Measurements from ENCODE around the gene PNMA8B.

The PNMA8B gene

GRCh38 chr19:46515290-46515609, 19.6 kb upstream of the PNMA8B start:
- Histone ChIP-seq H3K4me3 (ENCODE audit: low read depth in 1 of 2, low read length in 1 of 2) (no peak overlapping the region), H3K4me1 (ENCODE audit: control insufficient read depth in 1 of 2, insufficient read depth in 1 of 2, low read depth in 1 of 2, low read length in 1 of 2) (no peaks in the 10 kb centered on the region), H3K27me3 (peaks cover 32% of the 10 kb centered on the region), H3K36me3 (no peaks in the 10 kb centered on the region), H3K27ac (no peak overlapping the region), H3K9me3 (no peaks in the 10 kb centered on the region)
- no peak for TF ChIP-seq CTCF (IDR thresholded peaks at IDR 0.05)

- H3K27me3 ChIP-seq: peaks cover 32% of the 10 kb centered on the region
- no peaks in the 10 kb centered on the region for H3K4me1 ChIP-seq (ENCODE audit: control insufficient read depth in 1 of 2, insufficient read depth in 1 of 2, low read depth in 1 of 2, low read length in 1 of 2)
- H3K36me3 ChIP-seq: no peaks in the 10 kb centered on the region
- no peak for TF ChIP-seq CTCF (IDR thresholded peaks at IDR 0.05)
- no peak overlapping the region for H3K4me3 ChIP-seq (ENCODE audit: low read depth in 1 of 2, low read length in 1 of 2)
- H3K9me3 ChIP-seq: no peaks in the 10 kb centered on the region
- H3K27ac ChIP-seq: no peak overlapping the region
These were observed 19.1 kb upstream of the PNMA8B start for GRCh38 chr19:46514589-46515289.

GRCh38 chr19:46513461-46514236, 18.0 kb upstream of the PNMA8B start:
- no peaks in the 10 kb centered on the region for H3K36me3 ChIP-seq
- no peaks in the 10 kb centered on the region for H3K9me3 ChIP-seq
- H3K4me1 ChIP-seq (ENCODE audit: control insufficient read depth in 1 of 2, insufficient read depth in 1 of 2, low read depth in 1 of 2, low read length in 1 of 2): no peaks in the 10 kb centered on the region
- no peak overlapping the region for H3K4me3 ChIP-seq (ENCODE audit: low read depth in 1 of 2, low read length in 1 of 2)
- peak; percentile 64 for TF ChIP-seq CTCF (IDR thresholded peaks at IDR 0.05)
- peaks cover 41% of the 10 kb centered on the region for H3K27me3 ChIP-seq
- H3K27ac ChIP-seq: no peak overlapping the region

- Histone ChIP-seq H3K4me3 (ENCODE audit: low read depth in 1 of 2, low read length in 1 of 2) (no peak overlapping the region), H3K36me3 (no peaks in the 10 kb centered on the region), H3K27me3 (peaks cover 48% of the 10 kb centered on the region), H3K9me3 (no peaks in the 10 kb centered on the region), H3K27ac (no peak overlapping the region), H3K4me1 (ENCODE audit: control insufficient read depth in 1 of 2, insufficient read depth in 1 of 2, low read depth in 1 of 2, low read length in 1 of 2) (no peaks in the 10 kb centered on the region)
- no peak for TF ChIP-seq CTCF (IDR thresholded peaks at IDR 0.05)
These were observed 15.6 kb upstream of the PNMA8B start for GRCh38 chr19:46511237-46511636.

- Histone ChIP-seq H3K9me3 (no peaks in the 10 kb centered on the region), H3K4me3 (ENCODE audit: low read depth in 1 of 2, low read length in 1 of 2) (no peak overlapping the region), H3K27me3 (peaks cover 22% of the 10 kb centered on the region), H3K27ac (no peak overlapping the region), H3K4me1 (ENCODE audit: control insufficient read depth in 1 of 2, insufficient read depth in 1 of 2, low read depth in 1 of 2, low read length in 1 of 2) (no peaks in the 10 kb centered on the region), H3K36me3 (no peaks in the 10 kb centered on the region)
- TF ChIP-seq CTCF (IDR thresholded peaks at IDR 0.05): no peak
These were observed 12.5 kb upstream of the PNMA8B start for GRCh38 chr19:46508206-46508605.

Data from neutrophil (primary cell).